SH-SY5Y (cell line): ENCODE results near the gene SLC38A2.

Experiments used
- GATA2 ChIP-seq: IDR thresholded peaks from 2 replicates; pipeline ENCODE4 v1.6.1; 2011; ENCODE audit warnings: mild to moderate bottlenecking, low read depth, low read length
- GATA3 ChIP-seq: IDR thresholded peaks from 2 replicates; pipeline ENCODE4 v1.6.1; 2011; ENCODE audit warnings: low read depth, mild to moderate bottlenecking, low read length, moderate library complexity

SLC38A2 gene

DNA sequence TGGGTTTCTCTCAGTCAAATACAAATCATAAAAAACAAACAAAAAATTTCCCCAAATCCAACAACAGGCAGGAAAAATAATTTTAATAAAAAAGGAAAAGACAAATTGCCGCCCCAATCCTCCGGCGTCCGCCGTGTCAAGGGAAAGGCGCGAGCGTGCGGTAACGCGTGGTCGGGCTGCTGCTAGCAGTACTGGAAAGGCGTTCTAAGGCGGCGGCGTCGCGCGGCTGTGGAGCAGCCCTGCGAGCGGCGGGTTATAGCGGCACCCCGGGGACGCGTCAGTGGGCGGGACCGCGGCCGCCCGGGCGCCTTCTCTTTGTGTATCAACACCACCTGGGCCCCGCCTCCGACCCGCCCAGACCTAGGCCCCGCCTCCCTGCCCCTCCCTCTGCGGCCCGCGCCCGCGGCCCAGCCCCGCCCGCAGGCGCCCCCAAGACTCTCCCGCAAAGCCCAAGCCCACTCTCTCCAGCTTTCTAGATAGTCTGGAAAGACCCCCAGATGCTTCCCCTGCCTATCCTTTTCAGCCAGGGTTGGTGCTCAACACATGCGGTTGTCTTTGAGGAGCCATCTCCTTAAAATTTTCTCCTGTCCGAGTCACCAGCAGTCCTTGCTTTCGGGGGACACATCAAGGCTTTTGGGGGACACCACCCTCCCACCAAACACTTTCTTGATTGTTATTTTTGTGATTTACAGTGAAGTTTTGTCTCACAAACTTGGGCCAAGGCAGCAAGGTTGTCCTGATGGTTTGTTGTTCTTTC lies at the start of gene SLC38A2:
TSS of gene SLC38A2 (minus strand) at position 230 of the 757 bp plus-strand sequence. CDS start 1,480 bp downstream, outside the sequence.
- TF ChIP-seq GATA3 (no peak), GATA2 (no peak; the same call in 1 of the 2 replicates)

- TF ChIP-seq GATA2, result no peak
- no peak for TF ChIP-seq GATA3
Measured at GRCh38 chr12:46419675-46420074, 47.1 kb upstream of the SLC38A2 start.

DNA sequence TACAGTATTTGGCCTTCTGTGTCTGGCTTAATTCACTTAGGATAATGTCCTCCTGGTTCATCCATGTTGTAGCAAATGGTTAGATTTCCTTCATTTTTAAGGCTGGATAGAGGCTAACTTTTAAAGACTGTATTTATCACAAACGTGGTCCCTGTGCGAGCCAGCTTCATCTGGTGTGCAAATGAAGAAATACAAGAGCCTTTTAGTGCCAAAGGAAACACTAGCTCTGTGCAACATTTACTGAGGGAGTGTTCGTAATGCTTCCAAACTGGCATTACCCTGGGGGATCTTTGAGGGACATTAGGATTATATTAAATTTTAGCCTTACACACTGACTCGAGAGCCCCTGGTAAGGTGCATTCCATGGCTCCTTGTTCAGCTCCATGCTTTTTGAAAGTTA lies 43.0 kb upstream of the SLC38A2 start:
- TF ChIP-seq GATA2 (no peak), GATA3 (no peak)

DNA sequence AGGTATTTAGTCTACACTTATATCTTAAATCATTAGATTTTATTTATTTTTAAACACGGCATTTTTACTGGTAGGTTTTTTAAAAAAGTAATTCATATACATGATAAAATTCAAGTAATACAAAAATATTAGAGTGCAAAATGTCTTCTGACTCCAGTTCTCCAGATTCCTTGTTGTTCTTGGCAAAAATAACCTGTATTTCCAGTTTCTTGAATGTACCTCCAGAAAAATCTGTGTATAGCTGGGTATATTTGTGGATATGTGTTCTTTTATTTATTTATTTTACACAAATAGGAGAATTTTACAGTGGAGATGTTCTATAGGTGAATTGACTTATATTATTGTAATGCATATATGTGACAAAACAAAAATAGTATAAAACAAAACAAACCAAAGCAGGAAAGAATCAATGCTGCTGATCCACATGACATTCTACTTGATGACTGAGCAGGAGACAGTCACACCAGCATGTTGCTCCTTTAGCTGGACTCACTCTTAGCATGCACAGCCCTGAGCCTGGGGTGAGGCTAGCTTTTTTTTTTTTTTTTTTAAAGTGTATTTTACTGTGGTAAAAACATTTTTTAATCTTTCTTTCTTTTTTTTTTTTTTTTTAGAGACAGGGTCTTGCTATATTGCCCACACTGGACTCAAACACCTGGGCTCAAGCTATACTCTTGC lies 42.2 kb upstream of the SLC38A2 start:
- no peak for TF ChIP-seq GATA3

DNA sequence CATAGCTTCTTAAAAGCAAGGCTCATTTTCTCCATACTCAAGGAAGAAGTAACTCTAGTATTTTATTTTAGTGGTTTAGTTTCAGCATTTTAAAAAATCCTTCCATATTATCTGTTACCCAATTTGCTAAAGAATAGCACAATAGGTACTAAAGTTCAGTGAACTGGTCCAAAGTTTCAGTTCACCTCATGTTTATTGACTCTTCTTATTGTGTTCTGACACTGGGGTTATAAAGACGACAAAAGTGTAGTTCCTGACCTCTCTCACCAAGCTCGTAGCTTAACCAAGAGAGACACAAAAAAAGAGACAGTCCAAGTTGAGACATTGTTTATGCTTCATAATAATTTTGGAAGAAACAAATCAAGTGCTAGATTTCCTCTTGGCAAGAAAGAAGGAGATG lies 40.8 kb upstream of the SLC38A2 start:
- TF ChIP-seq GATA2 (no peak), GATA3 (no peak)

DNA sequence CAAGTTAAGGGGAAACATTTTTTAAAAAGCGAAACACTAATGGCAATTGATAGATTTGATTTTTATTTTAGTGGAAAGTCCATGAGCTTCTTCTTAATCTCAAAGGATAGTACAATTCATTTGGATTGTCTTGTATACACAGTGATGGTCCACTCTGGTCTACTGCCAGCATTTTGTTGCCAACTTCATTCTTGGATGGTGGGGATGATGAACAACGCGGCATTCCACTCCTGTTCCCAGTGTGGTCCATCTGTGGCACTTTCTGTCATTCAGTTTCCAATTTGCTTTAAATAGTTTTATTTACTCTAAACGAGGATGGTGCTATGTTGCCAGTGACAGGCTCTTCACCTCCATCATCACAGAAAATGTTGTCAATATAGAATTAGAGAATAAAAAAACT lies 40.3 kb upstream of the SLC38A2 start:
- no peak for TF ChIP-seq GATA3
- no peak for TF ChIP-seq GATA2

GRCh38 chr12:46410495-46410894 lies 37.9 kb upstream of the SLC38A2 start:
- TF ChIP-seq GATA3 (no peak), GATA2 (no peak)

- no peak for TF ChIP-seq GATA2
- no peak for TF ChIP-seq GATA3
Measured at GRCh38 chr12:46409974-46410373, 37.4 kb upstream of the SLC38A2 start.

GRCh38 chr12:46409342-46409741 lies 36.8 kb upstream of the SLC38A2 start:
- TF ChIP-seq GATA3 (no peak), GATA2 (no peak)

DNA sequence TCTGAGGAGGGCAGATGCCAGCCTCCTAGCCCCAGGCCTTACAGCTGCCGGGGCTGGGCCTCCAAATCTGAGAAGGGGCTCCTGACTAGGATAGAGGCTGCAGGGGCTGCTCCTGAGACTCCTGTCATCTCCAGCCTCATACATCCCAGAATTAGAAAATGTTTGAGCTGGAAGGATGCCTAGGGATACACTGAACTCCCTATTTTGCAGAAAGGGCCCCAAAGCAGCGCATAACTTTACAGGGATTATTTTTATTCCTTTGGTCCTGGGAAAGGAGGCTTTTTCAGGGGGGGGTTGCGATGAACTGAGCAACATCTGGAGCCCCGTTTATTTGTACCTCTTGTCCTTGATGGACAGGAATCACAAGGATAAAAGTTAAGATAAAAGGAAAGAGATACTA lies 35.9 kb upstream of the SLC38A2 start:
- TF ChIP-seq GATA2 (no peak), GATA3 (no peak)

DNA sequence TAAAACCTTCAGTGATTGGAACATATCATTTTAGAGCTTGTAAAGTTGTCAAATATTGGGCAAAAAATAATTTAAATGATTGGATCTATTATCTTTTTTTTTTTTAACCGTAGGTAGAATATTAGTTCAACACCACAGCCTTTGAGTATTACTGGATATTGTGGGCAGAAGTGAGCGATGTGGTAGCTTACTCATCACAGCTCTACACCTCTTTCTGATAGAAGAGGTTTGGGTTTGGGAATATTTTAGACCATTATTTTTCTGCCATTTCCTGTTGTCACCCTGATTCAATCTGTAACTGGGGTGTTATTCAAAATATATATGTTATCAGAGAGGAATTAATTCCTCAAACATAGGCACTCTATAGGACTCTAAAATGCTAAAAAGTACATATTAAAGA lies 34.8 kb upstream of the SLC38A2 start:
- TF ChIP-seq GATA2 (no peak), GATA3 (no peak)

GRCh38 chr12:46406352-46407027 lies 33.9 kb upstream of the SLC38A2 start:
- no peak for TF ChIP-seq GATA3
- TF ChIP-seq GATA2, result no peak

GRCh38 chr12:46404733-46405132 lies 32.2 kb upstream of the SLC38A2 start:
- TF ChIP-seq GATA2 (no peak), GATA3 (no peak)

- TF ChIP-seq GATA3, result no peak
- no peak for TF ChIP-seq GATA2
Measured at GRCh38 chr12:46404225-46404631, 31.7 kb upstream of the SLC38A2 start.

DNA sequence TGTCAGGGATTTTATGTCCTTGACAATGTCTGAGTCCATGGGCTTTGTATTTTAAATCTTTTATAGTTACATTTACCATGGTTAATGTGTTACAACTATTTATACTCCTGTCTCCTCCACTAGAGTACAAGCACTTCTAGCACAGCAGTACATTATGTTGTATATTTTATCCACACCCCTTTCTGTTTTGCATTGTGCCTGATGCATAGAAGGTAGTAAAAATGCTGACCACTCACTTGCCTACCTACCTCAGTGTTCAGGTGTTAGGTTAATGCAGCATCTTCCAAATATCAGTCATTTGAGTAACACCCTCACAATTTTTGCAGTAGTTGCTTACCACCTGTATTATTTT lies 31.1 kb upstream of the SLC38A2 start:
- TF ChIP-seq GATA2 (no peak), GATA3 (no peak)
